K562 (cell line): ENCODE results near the gene HBQ1. TPM values are rescaled to one million over a fixed set of nuclear protein-coding genes. Genes with fewer than 3 reads are reported as not detected.

Source experiments
- BCLAF1 ChIP-seq, 2 experiments: fragments of 450-650 bp in 1 of 2; IDR thresholded peaks; 2 replicates each; pipeline ENCODE4 v1.6.1; 2011 to 2017; ENCODE audit warnings: low read depth in 2 of 2, antibody characterized with exemption in 1 of 2, borderline replicate concordance in 1 of 2, low read length in 1 of 2, mild to moderate bottlenecking in 1 of 2, mixed read lengths in 1 of 2; ENCODE audit not compliant: control insufficient read depth in 1 of 2
- BRCA1 ChIP-seq, 2 experiments: fragments of 450-650 bp in 1 of 2; sonication (generic) in 1 of 2; formaldehyde crosslinking in 1 of 2; IDR thresholded peaks; 2 replicates each; pipeline versions ENCODE4 v1.5.0 to v1.6.1; 2017 to 2020; ENCODE audit warnings: mild to moderate bottlenecking in 1 of 2, missing genetic modification reagents in 1 of 2
- KLF10 ChIP-seq: fragments of 250-450 bp; sonication (Bioruptor Pico); IDR thresholded peaks from 2 replicates; pipeline ENCODE4 v1.6.1; 2021; ENCODE audit warnings: matching md5 sums
- MITF ChIP-seq: IDR thresholded peaks from 2 replicates; pipeline ENCODE4 v1.6.1; 2014; ENCODE audit warnings: antibody characterized with exemption
- PCBP2 ChIP-seq: fragments of 200-400 bp; formaldehyde crosslinking; IDR thresholded peaks from 2 replicates; pipeline ENCODE4 v1.6.1; 2018; ENCODE audit warnings: low read length, low read depth, mild to moderate bottlenecking, moderate library complexity; ENCODE audit not compliant: poor library complexity, severe bottlenecking
- POLR2AphosphoS2 ChIP-seq: IDR thresholded peaks from 2 replicates; pipeline ENCODE4 v1.6.1; 2012; ENCODE audit warnings: low read length, improper control_type of control experiment
- PRMT5 ChIP-seq: sonication (generic); formaldehyde crosslinking; IDR thresholded peaks from 2 replicates; pipeline ENCODE4 v1.5.0; 2020; ENCODE audit warnings: missing genetic modification reagents
- PTRF ChIP-seq: fragments of 450-650 bp; IDR thresholded peaks from 2 replicates; pipeline ENCODE4 v1.6.1; 2016; ENCODE audit warnings: mild to moderate bottlenecking, missing genetic modification characterization, missing compliant biosample characterization
- RNF2 ChIP-seq: sonication (generic); IDR thresholded peaks from 2 replicates; pipeline ENCODE4 v1.6.1; 2016
- SMAD1 ChIP-seq: fragments of 150-350 bp; IDR thresholded peaks from 2 replicates; pipeline ENCODE4 v1.6.1; 2014; ENCODE audit warnings: low read length, low read depth; ENCODE audit not compliant: partially characterized antibody
- SUPT5H ChIP-seq: fragments of 450-650 bp; IDR thresholded peaks from 2 replicates; pipeline ENCODE4 v1.6.1; 2016
- ZBTB43 ChIP-seq: sonication (generic); formaldehyde crosslinking; IDR thresholded peaks from 2 replicates; pipeline ENCODE4 v1.8.0; 2023; ENCODE audit warnings: mild to moderate bottlenecking, missing genetic modification reagents
- ZNF398 ChIP-seq: fragments of 250-450 bp; sonication (Bioruptor Pico); IDR thresholded peaks from 2 replicates; pipeline ENCODE4 v1.8.0; 2021; ENCODE audit warnings: moderate library complexity, mild to moderate bottlenecking, inconsistent platforms
- polyA plus RNA-seq, 8 experiments: library from polyadenylated mRNA; depleted of rRNA in 4 of 8; stranded (reverse) in 5 of 8; unstranded in 3 of 8; fragments of >200 nt; fragmentation: Nextera tagmentation in 2 of 8; fragmentation: Illumina TruSeq in 1 of 8; extraction: Ambion mirVana in 2 of 8; extraction: Trizol in 1 of 8; gene quantifications; 2 replicates each; pipeline versions ENCODE4 v1.2.1 to v1.2.3, GENCODE V29; 2011 to 2014; ENCODE audit warnings: inconsistent platforms in 1 of 8, missing spikeins in 1 of 8
- total RNA-seq, 7 experiments: library from RNA; depleted of rRNA in 6 of 7; stranded (reverse); fragments of >200 nt in 6 of 7; fragmentation: Illumina TruSeq in 2 of 7; extraction: Trizol in 2 of 7; gene quantifications; 2 replicates each; pipeline versions ENCODE4 v1.2.1 to v1.2.3, GENCODE V29; 2011 to 2021; ENCODE audit warnings: low replicate concordance in 1 of 7
- TF ChIP-seq, protein P1 (sequence below): fragments of 250-450 bp; sonication (Bioruptor Pico); IDR thresholded peaks from 2 replicates; pipeline ENCODE4 v1.8.0; 2022; ENCODE audit warnings: inconsistent platforms, mild to moderate bottlenecking, moderate library complexity, borderline replicate concordance
- TF ChIP-seq, protein P2 (sequence below): fragments of 450-650 bp; formaldehyde crosslinking; conservative IDR thresholded peaks from 2 replicates; pipeline ENCODE4 v1.4.0; 2022; ENCODE audit warnings: mild to moderate bottlenecking, missing genetic modification characterization

Gene HBQ1
- total and polyA plus RNA-seq, 9 of the 15 experiments (the other 6 are each of a cell fraction or from before 2014, with no cell fraction given), result 2.3 to 190 (median 19.8) TPM

- peak; percentile 29; the same call in 1 of the 2 replicates for TF ChIP-seq MITF
- no peak for TF ChIP-seq PCBP2
- peak; percentile 90 for TF ChIP-seq RNF2
- TF ChIP-seq KLF10 (CRISPR knock-in tag), result no peak; the same call in 1 of the 2 replicates
- no peak for TF ChIP-seq PTRF
- TF ChIP-seq SUPT5H, result peak; percentile 62; the same call in 1 of the 2 replicates
- no peak for TF ChIP-seq ZNF398 (CRISPR knock-in tag)
- TF ChIP-seq, protein P1, sequence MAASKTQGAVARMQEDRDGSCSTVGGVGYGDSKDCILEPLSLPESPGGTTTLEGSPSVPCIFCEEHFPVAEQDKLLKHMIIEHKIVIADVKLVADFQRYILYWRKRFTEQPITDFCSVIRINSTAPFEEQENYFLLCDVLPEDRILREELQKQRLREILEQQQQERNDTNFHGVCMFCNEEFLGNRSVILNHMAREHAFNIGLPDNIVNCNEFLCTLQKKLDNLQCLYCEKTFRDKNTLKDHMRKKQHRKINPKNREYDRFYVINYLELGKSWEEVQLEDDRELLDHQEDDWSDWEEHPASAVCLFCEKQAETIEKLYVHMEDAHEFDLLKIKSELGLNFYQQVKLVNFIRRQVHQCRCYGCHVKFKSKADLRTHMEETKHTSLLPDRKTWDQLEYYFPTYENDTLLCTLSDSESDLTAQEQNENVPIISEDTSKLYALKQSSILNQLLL (CRISPR knock-in tag), result no peak
- no peak for TF ChIP-seq SMAD1
- peak; percentile 97 for TF ChIP-seq ZBTB43 (CRISPR knock-in tag)
- no peak; the same call in 1 of the 2 replicates for TF ChIP-seq POLR2AphosphoS2
- no peak for TF ChIP-seq BRCA1 (IDR thresholded peaks at IDR 0.05)
- peak; percentile 97 for TF ChIP-seq BRCA1 (CRISPR knock-in tag; IDR thresholded peaks at IDR 0.05)
- peak; percentile 93 for TF ChIP-seq PRMT5
- TF ChIP-seq BCLAF1 (IDR thresholded peaks at IDR 0.05; ENCODE audit: borderline replicate concordance in 1 of 2, control insufficient read depth in 1 of 2, low read depth in 2 of 2, low read length in 1 of 2), result no peak
- TF ChIP-seq, protein P2, sequence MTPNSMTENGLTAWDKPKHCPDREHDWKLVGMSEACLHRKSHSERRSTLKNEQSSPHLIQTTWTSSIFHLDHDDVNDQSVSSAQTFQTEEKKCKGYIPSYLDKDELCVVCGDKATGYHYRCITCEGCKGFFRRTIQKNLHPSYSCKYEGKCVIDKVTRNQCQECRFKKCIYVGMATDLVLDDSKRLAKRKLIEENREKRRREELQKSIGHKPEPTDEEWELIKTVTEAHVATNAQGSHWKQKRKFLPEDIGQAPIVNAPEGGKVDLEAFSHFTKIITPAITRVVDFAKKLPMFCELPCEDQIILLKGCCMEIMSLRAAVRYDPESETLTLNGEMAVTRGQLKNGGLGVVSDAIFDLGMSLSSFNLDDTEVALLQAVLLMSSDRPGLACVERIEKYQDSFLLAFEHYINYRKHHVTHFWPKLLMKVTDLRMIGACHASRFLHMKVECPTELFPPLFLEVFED (CRISPR knock-in tag), result no peak
These were observed 664 bp downstream of the HBQ1 start (continued) for GRCh38 chr16:180681-181564.
